RPMI8226 (cell line): ENCODE results near the gene WDR45B.
"Not testable (repeated sequence)": the region's sequence is repeated elsewhere in the genome, so short reads cannot be mapped to it uniquely, and the experiment has no call there.

ENCODE experiments used
- DNase-seq: peaks from one replicate; pipeline ENCODE4 v3.0.0-alpha.2; 2015

Gene WDR45B

GRCh38 chr17:82577300-82577699, 70.9 kb downstream of the WDR45B start:
- no peak for DNase-seq

- not testable (repeated sequence) for DNase-seq
Measured at GRCh38 chr17:82575581-82576221, 72.5 kb downstream of the WDR45B start.

GRCh38 chr17:82574041-82574440, 74.2 kb downstream of the WDR45B start:
- DNase-seq, result no peak

- no peak for DNase-seq
Measured at GRCh38 chr17:82571855-82572254, 76.4 kb downstream of the WDR45B start.

GRCh38 chr17:82570277-82570676, 78.0 kb downstream of the WDR45B start:
- no peak for DNase-seq

- no peak for DNase-seq
Measured at GRCh38 chr17:82569621-82570020, 78.6 kb downstream of the WDR45B start.

- no peak for DNase-seq
Measured at GRCh38 chr17:82568997-82569393, 79.2 kb downstream of the WDR45B start.

GRCh38 chr17:82567286-82567685, 81.0 kb downstream of the WDR45B start:
- DNase-seq, result no peak

- DNase-seq, result no peak
Measured at GRCh38 chr17:82566129-82566960, 81.9 kb downstream of the WDR45B start.

GRCh38 chr17:82565551-82565950, 82.7 kb downstream of the WDR45B start:
- no peak for DNase-seq
